CD14-positive monocyte (primary cell): ENCODE data around the gene HNRNPAB. TPM values are rescaled to one million over a fixed set of nuclear protein-coding genes. Genes with fewer than 3 reads are reported as not detected.

Experiments used
- DNase-seq, 3 donors: peaks; one replicate each; pipeline ENCODE4 v3.0.0-alpha.2; 2011 to 2022
- H2AFZ ChIP-seq: 2 replicates; pipeline ENCODE4 v1.6.0; 2012; ENCODE audit warnings: mild to moderate bottlenecking, low read depth, low read length, inconsistent platforms; ENCODE audit not compliant: insufficient read depth, poor library complexity, severe bottlenecking
- H3K27ac ChIP-seq, 2 donors: 1 replicate in 1 of 2; 2 replicates in 1 of 2; pipeline ENCODE4 v1.5.1; 2012 to 2013; ENCODE audit warnings: low read length in 2 of 2, control low read depth in 1 of 2, inconsistent platforms in 1 of 2, low read depth in 1 of 2, mild to moderate bottlenecking in 1 of 2
- H3K27me3 ChIP-seq, 2 donors: one replicate each; pipeline versions ENCODE4 v1.6.0 to v1.6.1; 2011 to 2013; ENCODE audit warnings: low read length in 2 of 2; ENCODE audit not compliant: control insufficient read depth in 2 of 2, insufficient read depth in 2 of 2
- H3K36me3 ChIP-seq, 2 donors: replicated peaks in 1 of 2; 1 replicate in 1 of 2; 2 replicates in 1 of 2; pipeline versions ENCODE4 v1.5.1 to v1.6.1; 2012 to 2013; ENCODE audit warnings: low read length in 2 of 2, control low read depth in 1 of 2, inconsistent platforms in 1 of 2, mild to moderate bottlenecking in 1 of 2; ENCODE audit not compliant: insufficient read depth in 2 of 2, control insufficient read depth in 1 of 2
- H3K4me1 ChIP-seq, 2 donors: 1 replicate in 1 of 2; 2 replicates in 1 of 2; pipeline versions ENCODE4 v1.5.1 to v1.6.1; 2012 to 2013; ENCODE audit warnings: low read length in 2 of 2, control low read depth in 1 of 2, inconsistent platforms in 1 of 2, mild to moderate bottlenecking in 1 of 2, moderate library complexity in 1 of 2; ENCODE audit not compliant: insufficient read depth in 2 of 2, control insufficient read depth in 1 of 2
- H3K4me2 ChIP-seq: replicated peaks from 2 replicates; pipeline ENCODE3; 2012; ENCODE audit warnings: low read length, moderate library complexity, mild to moderate bottlenecking; ENCODE audit not compliant: poor library complexity, severe bottlenecking; ENCODE audit errors: extremely low read depth
- H3K4me3 ChIP-seq, 3 experiments: fragments of 200-600 bp in 1 of 3; sonication (generic) in 1 of 3; replicated peaks in 1 of 3; 1 replicate in 2 of 3; 2 replicates in 1 of 3; pipeline ENCODE4 v1.5.1; 2011 to 2013; ENCODE audit warnings: low read length in 3 of 3, mild to moderate bottlenecking in 3 of 3, control low read depth in 2 of 3, low read depth in 2 of 3, inconsistent platforms in 1 of 3, moderate library complexity in 1 of 3
- H3K79me2 ChIP-seq: 2 replicates; pipeline ENCODE4 v1.6.0; 2012; ENCODE audit warnings: mild to moderate bottlenecking, control low read depth, inconsistent platforms, low read length, moderate library complexity; ENCODE audit not compliant: insufficient read depth
- H3K9ac ChIP-seq: 2 replicates; pipeline ENCODE4 v1.6.0; 2017; ENCODE audit warnings: low read length, mild to moderate bottlenecking; ENCODE audit not compliant: insufficient read depth, poor library complexity, severe bottlenecking
- H3K9me3 ChIP-seq, 2 donors: replicated peaks in 1 of 2; 1 replicate in 1 of 2; 2 replicates in 1 of 2; pipeline versions ENCODE4 v1.5.1 to v1.6.1; 2012 to 2013; ENCODE audit warnings: low read length in 2 of 2, control low read depth in 1 of 2; ENCODE audit not compliant: control insufficient read depth in 1 of 2, insufficient read depth in 1 of 2
- H4K20me1 ChIP-seq: 2 replicates; pipeline ENCODE4 v1.6.0; 2012; ENCODE audit warnings: mild to moderate bottlenecking, low read length, control low read depth, moderate library complexity; ENCODE audit not compliant: insufficient read depth
- H3K27ac Mint-ChIP-seq, 7 donors: one replicate each; pipeline ENCODE4 v1.8.0; 2020; ENCODE audit warnings: mild to moderate bottlenecking in 7 of 7, mixed read lengths in 7 of 7, moderate library complexity in 6 of 7, inconsistent platforms in 2 of 7
- H3K27me3 Mint-ChIP-seq, 3 donors: one replicate each; pipeline ENCODE4 v1.8.0; 2021 to 2022; ENCODE audit warnings: low read depth in 3 of 3, mild to moderate bottlenecking in 3 of 3, mixed read lengths in 3 of 3, moderate library complexity in 3 of 3, inconsistent platforms in 1 of 3
- H3K36me3 Mint-ChIP-seq, 2 donors: one replicate each; pipeline ENCODE4 v1.8.0; 2020; ENCODE audit warnings: mixed read lengths in 2 of 2, inconsistent platforms in 1 of 2, mild to moderate bottlenecking in 1 of 2
- H3K4me1 Mint-ChIP-seq: one replicate; pipeline ENCODE4 v1.8.0; 2020; ENCODE audit warnings: mild to moderate bottlenecking, mixed read lengths
- H3K4me3 Mint-ChIP-seq, 2 donors: one replicate each; pipeline ENCODE4 v1.8.0; 2020; ENCODE audit warnings: mild to moderate bottlenecking in 2 of 2, mixed read lengths in 2 of 2, moderate library complexity in 1 of 2
- H3K9me3 Mint-ChIP-seq, 7 donors: one replicate each; pipeline ENCODE4 v1.8.0; 2020 to 2022; ENCODE audit warnings: mixed read lengths in 7 of 7, mild to moderate bottlenecking in 6 of 7, moderate library complexity in 6 of 7, inconsistent platforms in 2 of 7
- CTCF ChIP-seq: fragments of 200-600 bp; IDR thresholded peaks from one replicate; pipeline ENCODE4 v1.8.0; 2022; ENCODE audit warnings: antibody characterized with exemption, mild to moderate bottlenecking
- WGBS: methylation state at CpG from one replicate; pipeline ENCODE4 v1.1.5; 2013; ENCODE audit warnings: missing lambda C conversion rate; ENCODE audit not compliant: insufficient coverage; 5-methylcytosine and 5-hydroxymethylcytosine counted together
- intact Hi-C, 2 donors: fragments of 100-400 bp; cut with micrococcal nuclease; formaldehyde crosslinking; loops; one replicate each; pipeline versions ENCODE4 v1.15.0 to v1.15.1; 2023
- polyA plus RNA-seq, 3 donors: library from polyadenylated mRNA; depleted of rRNA in 1 of 3; unstranded in 2 of 3; stranded (reverse) in 1 of 3; fragments of 300-500 nt in 2 of 3; fragments of >200 nt in 1 of 3; fragmentation: Illumina TruSeq in 2 of 3; gene quantifications; 1 replicate in 2 of 3; 2 replicates in 1 of 3; pipeline ENCODE4 v1.2.3, GENCODE V29; 2012 to 2021

HNRNPAB gene
- polyA plus RNA-seq, 3 donors = 44.8 to 59.4 (median 54.2) TPM

- Histone ChIP-seq H3K79me2 (no peaks in the 10 kb centered on the region), H3K9ac (no peak overlapping the region), H3K4me2 (no peak overlapping the region), H3K9me3 (no peaks in the 10 kb centered on the region), H3K4me1 (peaks cover 4% of the 10 kb centered on the region in 2 donors), H3K27me3 (no peaks in the 10 kb centered on the region), H4K20me1 (no peaks in the 10 kb centered on the region), H3K27ac (no peak overlapping the region), H3K4me3 (no peak overlapping the region), H3K36me3 (no peaks in the 10 kb centered on the region), H2AFZ (no peak overlapping the region)
- Mint-ChIP-seq H3K27me3 (peaks cover 0 to 3% (median 0%) of the 10 kb centered on the region in 3 donors), H3K27ac (no peak overlapping the region), H3K36me3 (no peaks in the 10 kb centered on the region), H3K9me3 (peaks cover 0 to 5% (median 1%) of the 10 kb centered on the region in 7 donors), H3K4me1 (peaks cover 6% of the 10 kb centered on the region), H3K4me3 (no peak overlapping the region)
- no peak for DNase-seq
- WGBS = no CpG with 5 or more reads among the region's 6 CpGs
- TF ChIP-seq CTCF = no peak
- intact Hi-C loops = no loop called here
Observed at GRCh38 chr5:178176791-178177190, 27.5 kb upstream of the HNRNPAB start.

- no peaks in the 10 kb centered on the region for H3K79me2 ChIP-seq
- no peak overlapping the region for H3K27ac ChIP-seq
- 91% methylated on average over 7 of the region's 8 CpGs for WGBS
- Mint-ChIP-seq H3K9me3 (peaks cover 0 to 5% (median 1%) of the 10 kb centered on the region in 7 donors), H3K36me3 (no peaks in the 10 kb centered on the region), H3K4me3 (no peak overlapping the region), H3K27ac (no peak overlapping the region), H3K4me1 (peaks cover 14% of the 10 kb centered on the region), H3K27me3 (peaks cover 0 to 3% (median 0%) of the 10 kb centered on the region in 3 donors)
- no peaks in the 10 kb centered on the region for H3K36me3 ChIP-seq
- intact Hi-C loops = no loop called here
- no peak overlapping the region for H2AFZ ChIP-seq
- H3K9me3 ChIP-seq = no peaks in the 10 kb centered on the region
- no peaks in the 10 kb centered on the region for H3K27me3 ChIP-seq
- no peak overlapping the region for H3K4me3 ChIP-seq
- DNase-seq = no peak
- peaks cover 12% of the 10 kb centered on the region in 2 donors for H3K4me1 ChIP-seq
- no peak overlapping the region for H3K9ac ChIP-seq
- no peaks in the 10 kb centered on the region for H4K20me1 ChIP-seq
- no peak overlapping the region for H3K4me2 ChIP-seq
- TF ChIP-seq CTCF = no peak
Observed at GRCh38 chr5:178177569-178177968, 26.8 kb upstream of the HNRNPAB start.
